Mesodermal cell (in vitro differentiated cells): Measurements from ENCODE around the gene PFDN1.

Experiments
- H3K27ac ChIP-seq: 2 replicates; pipeline ENCODE4 v1.7.0; 2013; ENCODE audit warnings: mild to moderate bottlenecking, low read depth, low read length, moderate library complexity; ENCODE audit not compliant: severe bottlenecking
- H3K36me3 ChIP-seq: 2 replicates; pipeline ENCODE4 v1.7.1; 2013; ENCODE audit warnings: mild to moderate bottlenecking, low read length, moderate library complexity; ENCODE audit not compliant: control insufficient read depth, insufficient read depth
- H3K4me1 ChIP-seq: one replicate; pipeline ENCODE4 v1.7.1; 2013; ENCODE audit warnings: mild to moderate bottlenecking, low read length; ENCODE audit not compliant: insufficient read depth, control insufficient read depth, poor library complexity, severe bottlenecking
- H3K4me3 ChIP-seq: 2 replicates; pipeline ENCODE4 v1.7.0; 2013; ENCODE audit warnings: low read length, control low read depth, mild to moderate bottlenecking; ENCODE audit not compliant: insufficient read depth, poor library complexity, severe bottlenecking; ENCODE audit errors: extremely low read depth
- H3K9me3 ChIP-seq: 2 replicates; pipeline ENCODE4 v1.7.1; 2013; ENCODE audit warnings: mild to moderate bottlenecking, low read length, moderate library complexity; ENCODE audit not compliant: control insufficient read depth
- WGBS, 2 experiments: methylation state at CpG; one replicate each; pipeline ENCODE4 v1.1.5; 2013; ENCODE audit warnings: missing lambda C conversion rate in 2 of 2; ENCODE audit not compliant: insufficient coverage in 2 of 2; 5-methylcytosine and 5-hydroxymethylcytosine counted together

The PFDN1 gene

DNA sequence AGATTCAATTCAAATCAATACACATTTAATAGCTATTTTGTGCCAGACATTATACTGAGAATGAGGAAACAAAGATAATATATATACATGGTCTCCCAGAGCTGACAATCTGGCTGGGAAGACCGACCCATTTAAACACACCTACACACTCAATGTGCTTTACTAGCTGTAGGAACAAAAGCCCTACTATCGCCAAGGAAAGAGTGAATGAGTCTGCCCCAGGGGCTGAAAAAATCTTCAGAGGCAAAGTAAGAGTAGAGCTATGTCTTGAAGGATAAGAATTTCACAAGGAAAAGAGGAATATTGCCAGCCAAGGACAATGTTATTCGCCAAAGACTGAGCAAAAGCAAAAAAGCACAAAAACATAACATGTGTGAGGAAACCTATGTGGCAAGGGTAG lies 6.6 kb downstream of the PFDN1 start:
- peaks cover 24% of the 10 kb centered on the region for H3K36me3 ChIP-seq
- no peaks in the 10 kb centered on the region for H3K9me3 ChIP-seq
- 91% methylated on average over 1 of the region's 3 CpGs; no CpG with 5 or more reads in 1 of the 2 experiments for WGBS, 2 experiments
- peak overlapping the region; percentile 16 for H3K27ac ChIP-seq
- H3K4me1 ChIP-seq = peaks cover 54% of the 10 kb centered on the region
- H3K4me3 ChIP-seq = no peak overlapping the region

- Histone ChIP-seq H3K9me3 (no peaks in the 10 kb centered on the region), H3K36me3 (peaks cover 23% of the 10 kb centered on the region), H3K4me3 (no peak overlapping the region), H3K27ac (peak overlapping the region; percentile 20), H3K4me1 (peaks cover 50% of the 10 kb centered on the region)
- no CpG with 5 or more reads among the region's 1 CpG for WGBS, 2 experiments
These were observed 7.5 kb downstream of the PFDN1 start for GRCh38 chr5:140295414-140295813.

DNA sequence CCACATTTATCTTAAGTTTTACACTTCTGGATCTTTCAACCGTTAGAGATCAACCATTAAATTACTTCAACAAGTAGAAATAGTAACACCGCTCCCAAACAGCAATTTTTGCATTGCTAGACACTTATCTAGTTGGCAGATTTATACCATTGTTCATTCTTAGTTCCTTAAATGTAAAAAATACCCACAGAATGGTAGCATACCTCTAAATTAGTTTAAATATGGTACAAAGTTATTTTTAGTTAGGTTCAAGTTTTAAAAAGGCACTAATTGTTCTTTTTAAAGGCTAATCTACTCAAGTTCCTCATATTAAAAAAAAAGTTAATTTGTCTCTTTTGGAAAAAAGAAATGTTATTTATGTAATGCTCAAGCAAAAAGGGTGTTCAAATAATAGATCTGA lies 8.1 kb downstream of the PFDN1 start:
- peaks cover 50% of the 10 kb centered on the region for H3K4me1 ChIP-seq
- no peak overlapping the region for H3K27ac ChIP-seq
- no peaks in the 10 kb centered on the region for H3K9me3 ChIP-seq
- WGBS, 2 experiments = 91 to 100% methylated on average over 1 to 2 of the region's 2 CpGs
- H3K4me3 ChIP-seq = no peak overlapping the region
- H3K36me3 ChIP-seq = peaks cover 20% of the 10 kb centered on the region

GRCh38 chr5:140293849-140294100 lies 9.1 kb downstream of the PFDN1 start:
- WGBS, 2 experiments = no CpG with 5 or more reads among the region's 1 CpG
- H3K4me1 ChIP-seq = peaks cover 46% of the 10 kb centered on the region
- peak overlapping the region; percentile 18 for H3K27ac ChIP-seq
- H3K4me3 ChIP-seq = no peak overlapping the region
- no peaks in the 10 kb centered on the region for H3K9me3 ChIP-seq
- peaks cover 10% of the 10 kb centered on the region for H3K36me3 ChIP-seq

- Histone ChIP-seq H3K27ac (peak overlapping the region; percentile 18), H3K4me3 (no peak overlapping the region), H3K9me3 (no peaks in the 10 kb centered on the region), H3K4me1 (peaks cover 43% of the 10 kb centered on the region), H3K36me3 (peaks cover 8% of the 10 kb centered on the region)
- 82 to 90% methylated on average over 1 to 2 of the region's 4 CpGs for WGBS, 2 experiments
These were observed 9.6 kb downstream of the PFDN1 start for GRCh38 chr5:140293091-140293848.

DNA sequence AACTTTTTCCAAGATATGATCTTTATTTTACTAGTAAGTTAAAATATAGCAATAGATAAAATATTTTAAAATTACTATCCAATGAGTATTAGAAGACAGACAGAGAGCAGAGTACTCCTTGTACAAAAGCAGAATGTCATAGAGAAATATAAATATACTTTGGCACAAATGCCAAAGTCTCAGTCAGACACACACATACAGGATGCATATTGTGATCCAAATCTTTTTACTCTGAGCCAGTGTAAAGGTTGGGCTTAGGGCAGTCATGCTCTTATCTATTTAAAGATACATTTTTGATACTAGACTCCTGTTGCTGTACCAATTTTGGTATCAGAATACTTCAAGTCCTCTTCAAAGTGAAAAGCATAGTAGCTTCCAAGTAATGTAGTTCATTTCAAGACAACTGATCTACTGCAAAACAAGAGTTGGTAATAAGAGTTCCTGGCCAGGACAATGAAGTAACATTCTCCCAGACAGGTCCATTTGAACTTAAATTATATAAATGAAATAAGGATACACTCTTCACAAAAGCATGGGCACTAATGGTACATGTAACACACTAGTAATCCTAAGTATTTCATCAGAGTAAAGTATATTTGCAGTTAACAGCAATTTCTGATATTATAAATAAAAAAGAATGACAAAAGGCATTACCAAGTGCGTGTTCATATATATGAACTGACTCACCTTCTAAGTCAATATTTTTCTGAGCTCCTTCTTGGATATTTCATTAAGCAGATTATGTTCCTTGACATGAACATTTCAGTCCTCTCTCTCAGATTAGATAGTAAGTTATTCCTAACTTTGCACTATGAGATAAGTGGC lies 10.5 kb downstream of the PFDN1 start:
- WGBS, 2 experiments = no CpG with 5 or more reads among the region's 1 CpG
- Histone ChIP-seq H3K36me3 (peaks cover 8% of the 10 kb centered on the region), H3K4me1 (peaks cover 42% of the 10 kb centered on the region), H3K4me3 (no peak overlapping the region), H3K9me3 (no peaks in the 10 kb centered on the region), H3K27ac (no peak overlapping the region)

DNA sequence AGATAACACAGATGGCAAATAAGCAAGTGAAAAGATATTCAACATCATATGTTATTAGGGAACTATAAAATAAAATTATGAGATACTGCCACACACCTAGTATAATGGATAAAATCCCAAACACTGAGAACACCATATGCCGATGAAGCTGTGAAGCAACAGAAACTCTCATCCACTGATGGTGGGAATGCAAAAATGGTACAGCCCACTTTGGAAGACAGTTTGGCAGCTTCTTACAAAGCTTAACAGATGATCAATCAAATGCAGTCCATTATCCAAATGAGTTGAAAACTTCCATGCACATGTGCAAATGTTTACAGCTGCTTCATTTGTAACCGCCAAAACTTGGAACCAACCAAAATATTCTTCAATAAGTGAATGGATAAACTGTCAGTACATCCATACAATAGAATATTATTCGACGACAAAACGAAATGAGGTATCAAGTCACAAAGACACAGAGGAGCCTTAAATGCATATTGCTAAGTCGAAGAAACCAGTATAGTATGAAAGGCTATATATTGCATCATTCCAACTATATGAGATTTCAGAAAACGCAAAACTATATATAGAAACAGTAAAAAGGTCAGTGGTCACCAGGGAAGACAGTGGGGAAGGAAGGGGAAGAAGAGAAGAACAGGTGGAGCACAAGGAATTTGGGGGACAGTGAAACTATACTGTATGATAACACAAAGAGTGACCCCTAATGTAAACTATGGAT lies 14.9 kb downstream of the PFDN1 start:
- Histone ChIP-seq H3K27ac (no peak overlapping the region), H3K4me1 (peaks cover 9% of the 10 kb centered on the region), H3K9me3 (no peaks in the 10 kb centered on the region), H3K36me3 (peaks cover 5% of the 10 kb centered on the region), H3K4me3 (no peak overlapping the region)
- 100% methylated on average over 1 of the region's 7 CpGs for WGBS, 2 experiments

DNA sequence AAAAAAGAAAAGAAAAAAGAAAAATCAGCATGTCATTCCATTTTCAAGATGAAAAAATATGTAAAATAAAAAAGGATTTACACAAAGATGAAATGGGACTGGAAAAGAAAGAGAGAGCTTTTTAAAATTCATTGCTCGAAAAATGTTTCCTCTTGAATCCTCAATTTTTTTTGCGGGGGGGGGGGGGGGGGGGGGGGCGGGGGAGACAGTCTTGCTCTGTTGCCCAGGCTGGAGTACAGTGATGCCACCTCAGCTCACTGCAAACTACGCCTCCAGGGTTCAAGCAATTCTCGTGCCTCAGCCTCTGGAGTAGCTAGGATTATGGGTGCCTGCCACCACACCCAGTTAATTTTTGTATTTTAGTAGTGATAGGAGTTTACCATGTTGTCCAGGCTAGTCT lies 16.5 kb downstream of the PFDN1 start:
- 80% methylated on average over 1 of the region's 5 CpGs; no CpG with 5 or more reads in 1 of the 2 experiments for WGBS, 2 experiments
- Histone ChIP-seq H3K4me1 (no peaks in the 10 kb centered on the region), H3K27ac (no peak overlapping the region), H3K36me3 (peaks cover 9% of the 10 kb centered on the region), H3K4me3 (no peak overlapping the region), H3K9me3 (no peaks in the 10 kb centered on the region)

GRCh38 chr5:140284013-140284412 lies 18.9 kb downstream of the PFDN1 start:
- Histone ChIP-seq H3K36me3 (peaks cover 22% of the 10 kb centered on the region), H3K9me3 (no peaks in the 10 kb centered on the region), H3K4me3 (no peak overlapping the region), H3K27ac (no peak overlapping the region), H3K4me1 (no peaks in the 10 kb centered on the region)
- 100% methylated on average over 1 of the region's 3 CpGs; no CpG with 5 or more reads in 1 of the 2 experiments for WGBS, 2 experiments

DNA sequence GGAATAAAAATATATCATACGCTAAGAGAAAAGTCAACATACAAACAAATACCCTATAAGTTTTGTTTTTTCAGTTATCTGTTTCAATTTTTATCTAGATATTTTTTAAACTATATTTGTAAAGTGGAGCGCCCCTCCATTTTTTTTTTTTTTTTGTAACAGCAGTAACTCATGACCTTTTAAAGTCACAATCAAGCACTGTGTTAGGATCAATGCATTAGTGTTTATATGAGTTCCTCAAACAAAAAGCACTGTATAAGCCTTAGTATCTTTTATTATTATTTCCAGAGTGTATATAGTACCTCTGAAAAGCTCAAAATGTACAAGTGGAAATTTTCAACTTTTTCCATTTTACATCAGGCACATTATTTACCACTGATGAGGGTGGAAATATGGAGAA lies 20.6 kb downstream of the PFDN1 start:
- H3K4me3 ChIP-seq = no peak overlapping the region
- no peaks in the 10 kb centered on the region for H3K4me1 ChIP-seq
- H3K9me3 ChIP-seq = no peaks in the 10 kb centered on the region
- H3K27ac ChIP-seq = no peak overlapping the region
- no CpG with 5 or more reads among the region's 2 CpGs for WGBS, 2 experiments
- H3K36me3 ChIP-seq = peaks cover 38% of the 10 kb centered on the region
